Measurements from ENCODE around the gene MAOB.

MAOB gene

DNA sequence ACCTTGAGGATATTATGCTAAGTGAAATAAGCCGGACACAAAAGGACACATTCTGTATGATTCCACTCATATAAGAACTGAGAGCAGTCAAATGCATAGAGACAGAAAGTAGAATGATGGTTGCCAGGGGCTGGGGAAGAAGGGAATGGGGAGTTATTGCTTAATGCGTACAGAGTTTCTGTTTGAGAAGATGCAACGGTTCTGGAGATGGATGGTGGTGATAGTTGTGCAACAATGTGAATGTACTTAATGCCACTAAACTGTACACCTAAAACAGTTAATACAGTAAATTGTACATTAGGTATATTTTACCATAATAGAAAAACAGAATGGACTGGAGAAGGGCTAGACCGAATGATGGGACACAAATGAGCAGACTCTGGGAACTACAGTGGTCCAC, 15.8 kb downstream of the MAOB start:
- H3K4me1 Mint-ChIP-seq: peaks cover 9% of the 10 kb centered on the region
- TF ChIP-seq, protein P1, sequence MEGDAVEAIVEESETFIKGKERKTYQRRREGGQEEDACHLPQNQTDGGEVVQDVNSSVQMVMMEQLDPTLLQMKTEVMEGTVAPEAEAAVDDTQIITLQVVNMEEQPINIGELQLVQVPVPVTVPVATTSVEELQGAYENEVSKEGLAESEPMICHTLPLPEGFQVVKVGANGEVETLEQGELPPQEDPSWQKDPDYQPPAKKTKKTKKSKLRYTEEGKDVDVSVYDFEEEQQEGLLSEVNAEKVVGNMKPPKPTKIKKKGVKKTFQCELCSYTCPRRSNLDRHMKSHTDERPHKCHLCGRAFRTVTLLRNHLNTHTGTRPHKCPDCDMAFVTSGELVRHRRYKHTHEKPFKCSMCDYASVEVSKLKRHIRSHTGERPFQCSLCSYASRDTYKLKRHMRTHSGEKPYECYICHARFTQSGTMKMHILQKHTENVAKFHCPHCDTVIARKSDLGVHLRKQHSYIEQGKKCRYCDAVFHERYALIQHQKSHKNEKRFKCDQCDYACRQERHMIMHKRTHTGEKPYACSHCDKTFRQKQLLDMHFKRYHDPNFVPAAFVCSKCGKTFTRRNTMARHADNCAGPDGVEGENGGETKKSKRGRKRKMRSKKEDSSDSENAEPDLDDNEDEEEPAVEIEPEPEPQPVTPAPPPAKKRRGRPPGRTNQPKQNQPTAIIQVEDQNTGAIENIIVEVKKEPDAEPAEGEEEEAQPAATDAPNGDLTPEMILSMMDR (IDR thresholded peaks at IDR 0.05; ENCODE audit: unreplicated experiment in 3 of 3): no peak
- H3K9me3 Mint-ChIP-seq: peaks cover 3% of the 10 kb centered on the region
- peak overlapping the region in 1 of 3 experiments; percentile 5 for H3K27ac Mint-ChIP-seq
- H3K27me3 Mint-ChIP-seq (ENCODE audit: low read depth): no peaks in the 10 kb centered on the region
- no peaks in the 10 kb centered on the region for H3K36me3 Mint-ChIP-seq (ENCODE audit: low read depth)
- H3K4me3 Mint-ChIP-seq: no peak overlapping the region

DNA sequence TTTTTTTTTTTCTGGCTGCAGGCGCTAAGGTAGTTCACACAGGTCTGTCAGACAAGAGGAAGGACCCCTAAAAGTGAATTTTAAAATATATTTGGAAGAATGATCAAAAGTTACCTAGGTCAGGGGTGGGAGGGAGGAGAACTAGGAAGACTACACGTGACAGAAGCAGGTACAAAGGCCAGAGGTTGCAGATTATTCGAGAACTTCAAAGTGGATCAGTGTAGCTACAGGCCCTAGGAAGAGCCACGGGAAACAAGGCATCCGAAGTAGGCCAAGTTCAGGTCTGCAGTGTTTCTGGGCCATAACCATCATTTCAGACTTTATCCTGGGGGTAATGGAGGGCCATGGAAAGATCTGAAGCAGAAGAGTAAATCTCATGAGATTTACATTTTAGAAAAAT, 16.5 kb downstream of the MAOB start:
- no peak overlapping the region for H3K4me3 Mint-ChIP-seq
- H3K4me1 Mint-ChIP-seq: peaks cover 9% of the 10 kb centered on the region
- no peaks in the 10 kb centered on the region for H3K27me3 Mint-ChIP-seq (ENCODE audit: low read depth)
- H3K36me3 Mint-ChIP-seq (ENCODE audit: low read depth): no peaks in the 10 kb centered on the region
- no peak overlapping the region for H3K27ac Mint-ChIP-seq
- peaks cover 3% of the 10 kb centered on the region for H3K9me3 Mint-ChIP-seq
- TF ChIP-seq, protein P1 (IDR thresholded peaks at IDR 0.05; ENCODE audit: unreplicated experiment in 3 of 3): no peak

DNA sequence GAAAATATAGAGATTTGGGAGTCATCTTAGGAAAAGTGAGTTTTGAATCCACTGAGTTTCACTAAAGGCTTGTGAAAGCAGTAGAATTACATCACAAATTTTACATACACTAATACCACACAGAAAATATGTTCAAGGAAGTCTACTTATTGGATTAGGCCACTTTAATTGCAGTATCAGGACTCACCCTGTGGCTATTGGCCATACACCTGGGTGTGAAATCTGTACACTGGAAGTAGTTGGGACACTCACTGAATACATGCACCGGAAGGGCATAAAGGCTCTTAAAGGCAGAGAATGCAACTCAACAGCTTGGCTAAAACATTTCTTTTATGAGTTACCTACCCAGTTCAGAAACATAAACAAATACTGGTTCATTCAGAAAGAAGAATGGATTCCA, 19.8 kb downstream of the MAOB start:
- Mint-ChIP-seq H3K4me1 (no peaks in the 10 kb centered on the region), H3K27me3 (ENCODE audit: low read depth) (no peaks in the 10 kb centered on the region), H3K36me3 (ENCODE audit: low read depth) (no peaks in the 10 kb centered on the region), H3K9me3 (peaks cover 6% of the 10 kb centered on the region), H3K4me3 (no peak overlapping the region), H3K27ac (peak overlapping the region in 1 of 3 experiments; percentile 25)
- TF ChIP-seq, protein P1 (IDR thresholded peaks at IDR 0.05; ENCODE audit: unreplicated experiment in 3 of 3): no peak

DNA sequence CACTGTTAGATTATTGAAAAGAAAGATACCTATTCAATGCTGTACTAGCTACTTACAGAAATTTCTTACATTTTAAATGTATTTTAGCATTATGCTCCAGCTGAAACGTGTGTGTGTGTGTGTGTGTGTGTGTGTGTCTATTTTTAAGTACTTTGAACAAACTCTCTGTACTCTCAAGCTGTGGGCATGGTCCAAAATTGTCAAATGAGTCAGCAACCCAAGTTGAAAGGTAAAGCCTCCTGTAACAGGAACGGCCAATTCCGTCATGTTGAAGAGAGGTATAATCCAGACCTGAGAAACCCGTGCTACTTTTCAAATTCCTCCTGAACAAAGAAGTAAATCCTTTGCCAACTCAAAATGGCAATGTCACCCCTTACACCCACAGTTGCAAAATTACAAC, 20.5 kb downstream of the MAOB start:
- peak overlapping the region in 1 of 3 experiments; percentile 18 for H3K27ac Mint-ChIP-seq
- H3K4me1 Mint-ChIP-seq: no peaks in the 10 kb centered on the region
- TF ChIP-seq, protein P1 (IDR thresholded peaks at IDR 0.05; ENCODE audit: unreplicated experiment in 3 of 3): no peak
- H3K27me3 Mint-ChIP-seq (ENCODE audit: low read depth): no peaks in the 10 kb centered on the region
- peaks cover 6% of the 10 kb centered on the region for H3K9me3 Mint-ChIP-seq
- H3K4me3 Mint-ChIP-seq: no peak overlapping the region
- no peaks in the 10 kb centered on the region for H3K36me3 Mint-ChIP-seq (ENCODE audit: low read depth)

DNA sequence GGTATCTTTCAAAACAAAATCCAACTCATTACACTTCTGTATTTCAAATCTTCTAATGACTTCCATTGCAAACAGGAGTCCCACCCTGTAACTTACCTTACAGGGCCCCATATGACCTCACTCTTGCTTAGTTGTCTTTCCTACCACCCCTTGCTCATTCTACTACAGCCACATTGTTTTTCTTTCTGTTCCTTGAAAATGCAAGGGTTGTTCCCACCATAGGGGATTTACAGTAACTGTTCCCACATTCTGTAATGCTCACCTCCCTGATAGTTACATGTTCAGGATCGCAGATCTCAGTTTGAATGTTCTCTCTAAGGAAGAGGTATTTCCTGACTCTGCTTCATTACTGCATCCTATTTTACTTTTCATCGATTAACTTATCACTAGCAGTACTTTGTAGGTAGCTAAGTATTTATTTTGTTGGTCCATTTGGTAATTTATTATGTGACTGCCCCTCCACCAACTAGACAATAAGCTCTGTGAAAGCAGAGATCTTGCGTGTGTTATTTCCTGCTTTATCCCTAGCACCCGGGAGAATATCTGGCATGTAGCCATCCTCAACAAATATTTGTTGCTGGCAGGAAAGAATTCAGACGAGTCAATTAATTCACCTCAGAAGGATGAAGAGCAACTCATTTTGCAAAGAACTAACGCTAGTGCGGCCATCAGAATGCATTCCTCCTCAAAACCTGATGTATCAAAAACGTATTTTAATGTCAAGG, 21.4 kb downstream of the MAOB start:
- TF ChIP-seq, protein P1 (IDR thresholded peaks at IDR 0.05; ENCODE audit: unreplicated experiment in 3 of 3): no peak
- no peak overlapping the region for H3K27ac Mint-ChIP-seq
- no peak overlapping the region for H3K4me3 Mint-ChIP-seq
- no peaks in the 10 kb centered on the region for H3K27me3 Mint-ChIP-seq (ENCODE audit: low read depth)
- no peaks in the 10 kb centered on the region for H3K4me1 Mint-ChIP-seq
- peaks cover 6% of the 10 kb centered on the region for H3K9me3 Mint-ChIP-seq
- H3K36me3 Mint-ChIP-seq (ENCODE audit: low read depth): no peaks in the 10 kb centered on the region

DNA sequence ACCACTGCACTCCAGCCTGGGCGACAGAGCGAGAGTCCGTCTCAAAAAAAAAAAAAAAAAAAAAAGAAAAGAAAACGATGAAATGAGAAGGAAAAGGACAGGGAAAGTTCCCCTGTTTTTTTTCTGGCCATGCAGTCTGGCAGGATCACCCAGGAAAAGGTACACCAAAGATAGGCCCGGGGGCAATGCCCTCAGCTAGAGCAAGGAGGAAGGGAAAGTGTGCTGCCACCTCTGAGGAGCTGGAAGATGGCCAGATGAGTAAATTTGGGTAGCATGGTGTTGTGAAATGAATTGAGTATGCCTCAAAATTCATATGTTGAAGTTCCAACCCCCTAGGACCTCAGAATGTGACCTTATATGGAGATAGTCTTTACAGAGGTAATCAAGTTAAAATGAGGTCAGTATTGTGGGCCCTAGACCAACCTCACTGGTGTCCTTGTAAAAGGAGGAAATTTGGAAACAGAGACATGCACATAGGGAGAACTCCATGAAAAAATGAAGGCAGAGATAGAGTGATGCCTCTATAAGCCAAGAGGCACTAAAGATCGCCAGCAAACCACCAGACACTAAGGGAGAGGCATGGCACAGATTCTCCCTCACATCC, 28.9 kb downstream of the MAOB start:
- no peak overlapping the region for H3K4me3 Mint-ChIP-seq
- TF ChIP-seq, protein P1 (IDR thresholded peaks at IDR 0.05; ENCODE audit: unreplicated experiment in 3 of 3): no peak
- H3K36me3 Mint-ChIP-seq (ENCODE audit: low read depth): no peaks in the 10 kb centered on the region
- H3K9me3 Mint-ChIP-seq: peaks cover 4% of the 10 kb centered on the region
- peaks cover 6% of the 10 kb centered on the region for H3K4me1 Mint-ChIP-seq
- no peaks in the 10 kb centered on the region for H3K27me3 Mint-ChIP-seq (ENCODE audit: low read depth)
- no peak overlapping the region for H3K27ac Mint-ChIP-seq

Measured in nephron (organoid).